HepG2 (cell line): ENCODE measurements around the gene GLB1L3. TPM values are rescaled to one million over a fixed set of nuclear protein-coding genes. Genes with fewer than 3 reads are reported as not detected.

Experiments
- ATAC-seq: fragments of 200-7000 bp; cut with Tn5 transposase; 3 replicates; pipeline ENCODE4 v1.9.1; 2020; ENCODE audit warnings: mild to moderate bottlenecking, moderate library complexity
- BruUV-seq: library from RNA; stranded (reverse); fragments of 400-500 nt; replicated peaks from 2 replicates; lab custom pipeline; 2021; lab: Mats Ljungman, UMichigan
- CTCF ChIA-PET: fragments of 300-600 bp; formaldehyde crosslinking; extraction: SDS; loops from one replicate; lab custom pipeline; 2021; ENCODE audit warnings: low total read pairs, inconsistent platforms, low intra/inter-chr PET ratio; lab: Yijun Ruan, JAX
- POLR2A ChIA-PET: fragments of 350-600 bp; sonication (Branson Sonifier 250); formaldehyde crosslinking; loops from one replicate; lab custom pipeline; 2020; ENCODE audit warnings: antibody characterized with exemption, inconsistent platforms; lab: Yijun Ruan, JAX
- DNase-seq: peaks from one replicate; pipeline ENCODE4 v3.0.0-alpha.2; 2015; ENCODE audit warnings: low spot score
- FAIRE-seq: peaks from 3 replicates; lab custom pipeline; 2011; peaks lifted over from hg19 to GRCh38; lab: Jason Lieb, UNC
- H2AFZ ChIP-seq: one replicate; pipeline ENCODE4 v1.6.1; 2011; ENCODE audit warnings: low read length, inconsistent platforms
- H3K27ac ChIP-seq: fragments of 300-600 bp; 3 replicates; pipeline ENCODE4 v1.8.0; 2011; ENCODE audit warnings: mixed run types, mild to moderate bottlenecking, mixed read lengths, low read length, inconsistent platforms; ENCODE audit not compliant: insufficient read depth; ENCODE audit errors: extremely low read length
- H3K27me3 ChIP-seq, 2 experiments: fragments of 200-600 bp in 1 of 2; 2 replicates in 1 of 2; 3 replicates in 1 of 2; pipeline versions ENCODE4 v1.6.0 to v1.8.0; 2011; ENCODE audit warnings: low read length in 2 of 2, mild to moderate bottlenecking in 2 of 2, moderate library complexity in 2 of 2, inconsistent platforms in 1 of 2; ENCODE audit not compliant: insufficient read depth in 2 of 2, control insufficient read depth in 1 of 2
- H3K36me3 ChIP-seq, 2 experiments: fragments of 200-600 bp in 1 of 2; replicated peaks in 1 of 2; 2 replicates in 1 of 2; 3 replicates in 1 of 2; pipeline versions ENCODE4 v1.5.1 to v1.8.0; 2011; ENCODE audit warnings: low read length in 2 of 2, inconsistent platforms in 1 of 2; ENCODE audit not compliant: insufficient read depth in 2 of 2, control insufficient read depth in 1 of 2
- H3K4me1 ChIP-seq: 2 replicates; pipeline ENCODE4 v1.5.1; 2012; ENCODE audit warnings: low read length, inconsistent platforms; ENCODE audit not compliant: insufficient read depth
- H3K4me2 ChIP-seq: 2 replicates; pipeline ENCODE4 v1.6.0; 2011; ENCODE audit warnings: low read depth, low read length, inconsistent platforms
- H3K4me3 ChIP-seq, 3 experiments: fragments of 200-600 bp in 1 of 3; sonication (generic), shearing (Covaris generic) in 1 of 3; replicated peaks in 1 of 3; 2 replicates each; pipeline ENCODE4 v1.5.1; 2011 to 2016; ENCODE audit warnings: low read length in 3 of 3, inconsistent platforms in 2 of 3, low read depth in 2 of 3, mild to moderate bottlenecking in 2 of 3, control low read depth in 1 of 3, mixed read lengths in 1 of 3; ENCODE audit not compliant: insufficient read depth in 1 of 3
- H3K79me2 ChIP-seq: one replicate; pipeline ENCODE4 v1.6.1; 2011; ENCODE audit warnings: low read length, inconsistent platforms; ENCODE audit not compliant: insufficient read depth
- H3K9ac ChIP-seq: 2 replicates; pipeline ENCODE4 v1.6.0; 2011; ENCODE audit warnings: mild to moderate bottlenecking, low read depth, low read length, inconsistent platforms; ENCODE audit not compliant: insufficient read depth
- H3K9me3 ChIP-seq: 2 replicates; pipeline ENCODE4 v1.5.1; 2012; ENCODE audit warnings: mild to moderate bottlenecking, low read length
- H4K20me1 ChIP-seq: 2 replicates; pipeline ENCODE4 v1.6.0; 2011; ENCODE audit warnings: inconsistent platforms, mild to moderate bottlenecking, low read length, moderate library complexity; ENCODE audit not compliant: insufficient read depth
- CHD2 ChIP-seq: IDR thresholded peaks from 2 replicates; pipeline ENCODE4 v1.6.1; 2011; ENCODE audit warnings: low read depth, low read length, improper control_type of control experiment
- MAFK ChIP-seq, 2 experiments: IDR thresholded peaks in 1 of 2; conservative IDR thresholded peaks in 1 of 2; 2 replicates each; pipeline ENCODE4 v1.6.1; 2011; ENCODE audit warnings: improper control_type of control experiment in 2 of 2, low read length in 2 of 2
- NBN ChIP-seq: fragments of 450-650 bp; conservative IDR thresholded peaks from 2 replicates; pipeline ENCODE4 v1.6.1; 2017
- ZBTB39 ChIP-seq: sonication (generic); formaldehyde crosslinking; IDR thresholded peaks from 2 replicates; pipeline ENCODE4 v1.5.0; 2020; ENCODE audit warnings: missing genetic modification reagents
- ZNF768 ChIP-seq: sonication (generic); formaldehyde crosslinking; IDR thresholded peaks from 2 replicates; pipeline ENCODE4 v1.4.0; 2020; ENCODE audit warnings: missing genetic modification reagents
- WGBS: methylation state at CpG from one replicate; pipeline ENCODE4 v1.1.6; 2017; ENCODE audit warnings: low lambda C conversion rate; 5-methylcytosine and 5-hydroxymethylcytosine counted together
- in situ Hi-C: cut with HindIII; loops from 2 replicates; pipeline ENCODE4 v1.10.0; 2017; ENCODE audit warnings: low pct_unique_long_range_greater_than_20kb; ENCODE audit not compliant: extremely low pct_ligation_motif_present
- intact Hi-C: fragments of 100-400 bp; cut with micrococcal nuclease; formaldehyde crosslinking; loops from one replicate; pipeline ENCODE4 v1.10.0; 2022; ENCODE audit not compliant: unreplicated experiment
- polyA plus RNA-seq, 8 experiments: library from polyadenylated mRNA; depleted of rRNA in 3 of 8; stranded (reverse) in 7 of 8; unstranded in 1 of 8; fragments of >200 nt; fragmentation: Illumina TruSeq in 4 of 8; extraction: Trizol in 4 of 8; gene quantifications; 2 replicates each; pipeline versions ENCODE4 v1.2.1 to v1.2.3, GENCODE V29; 2011 to 2016; ENCODE audit warnings: low read depth in 4 of 8, missing spikeins in 1 of 8, mixed read lengths in 1 of 8; ENCODE audit not compliant: insufficient read depth in 1 of 8
- total RNA-seq, 5 experiments: library from RNA; depleted of rRNA; stranded (reverse); fragments of >200 nt; fragmentation: Illumina TruSeq; extraction: Trizol; gene quantifications; 2 replicates each; pipeline ENCODE4 v1.2.3, GENCODE V29; 2016; ENCODE audit warnings: low read depth in 1 of 5

GLB1L3 gene
- total and polyA plus RNA-seq, 2 of the 13 experiments (the other 11 are each of a cell fraction or from before 2014, with no cell fraction given) = not detected

- POLR2A ChIA-PET = no interaction called here
Observed at GRCh38 chr11:134350381-134350780, 74.2 kb downstream of the GLB1L3 start.

GRCh38 chr11:134352111-134352510, 75.9 kb downstream of the GLB1L3 start:
- no peak overlapping the region for H3K4me3 ChIP-seq
- H3K4me2 ChIP-seq = no peak overlapping the region
- intact Hi-C loops (no loop called here), in situ Hi-C loops (no loop called here)
- H3K9me3 ChIP-seq = no peaks in the 10 kb centered on the region
- no peaks in the 10 kb centered on the region for H4K20me1 ChIP-seq
- DNase-seq (no peak), ATAC-seq (no peak), FAIRE-seq (no peak)
- H3K36me3 ChIP-seq = no peaks in the 10 kb centered on the region
- no TSS peak for BruUV-seq
- H3K9ac ChIP-seq = no peak overlapping the region
- ChIA-PET CTCF (no interaction called here), POLR2A (no interaction called here)
- H2AFZ ChIP-seq = no peak overlapping the region
- no peaks in the 10 kb centered on the region for H3K79me2 ChIP-seq
- peaks cover under 1 to 31% of the 10 kb centered on the region in 2 experiments; a peak in 4 of 5 replicates for H3K27me3 ChIP-seq
- H3K27ac ChIP-seq = no peak overlapping the region
- TF ChIP-seq MAFK (conservative IDR thresholded peaks at IDR 0.05 in 1 of 2, IDR thresholded peaks at IDR 0.05 in 1 of 2; ENCODE audit: low read length in 2 of 2) (peak in 1 of 2 experiments; percentile 17; a peak in 1 of 4 replicates), ZNF768 (CRISPR knock-in tag) (no peak)
- no peaks in the 10 kb centered on the region for H3K4me1 ChIP-seq
- WGBS = 8% methylated on average over 2 of the region's 2 CpGs

More at GRCh38 chr11:134350381-134350780, 74.2 kb downstream of the GLB1L3 start:
- no TSS peak for BruUV-seq
- Histone ChIP-seq H3K27ac (no peak overlapping the region), H3K4me3 (no peak overlapping the region), H4K20me1 (no peaks in the 10 kb centered on the region), H3K4me2 (no peak overlapping the region), H3K9ac (no peak overlapping the region), H3K36me3 (no peaks in the 10 kb centered on the region), H3K27me3 (peaks cover 0 to 32% of the 10 kb centered on the region in 2 experiments; a peak in 4 of 5 replicates), H3K9me3 (no peaks in the 10 kb centered on the region), H3K79me2 (no peaks in the 10 kb centered on the region), H2AFZ (no peak overlapping the region), H3K4me1 (no peaks in the 10 kb centered on the region)
- 26% methylated on average over 9 of the region's 9 CpGs for WGBS
- intact Hi-C loops (no loop called here), in situ Hi-C loops (no loop called here)
- TF ChIP-seq CHD2 (no peak), NBN (no peak), ZBTB39 (CRISPR knock-in tag) (no peak)
- ATAC-seq = no peak
- CTCF ChIA-PET = no interaction called here
- no peak for DNase-seq
- FAIRE-seq = no peak
